SK-N-SH (cell line): ENCODE measurements around the gene USP22. TPM values are rescaled to one million over a fixed set of nuclear protein-coding genes. Genes with fewer than 3 reads are reported as not detected.

Source experiments
- CTCF ChIA-PET: fragments of 300-600, 350-600 bp; formaldehyde crosslinking; extraction: SDS; loops from one replicate; lab custom pipeline; 2021; lab: Yijun Ruan, JAX
- POLR2A ChIA-PET: fragments of 350-600 bp; sonication (Branson Sonifier 250); formaldehyde crosslinking; extraction: SDS; loops from one replicate; lab custom pipeline; 2020; ENCODE audit warnings: antibody characterized with exemption, inconsistent platforms; lab: Yijun Ruan, JAX
- DNase-seq: peaks from one replicate; pipeline ENCODE4 v3.0.0; 2012
- H2AFZ ChIP-seq: fragments of 200-600 bp; sonication (generic); 2 replicates; pipeline ENCODE4 v1.8.1; 2016; ENCODE audit warnings: antibody characterized with exemption, mild to moderate bottlenecking, low read depth
- H3F3A ChIP-seq: fragments of 200-600 bp; sonication (generic); replicated peaks from 2 replicates; pipeline ENCODE3; 2016; ENCODE audit warnings: antibody characterized with exemption, mild to moderate bottlenecking; ENCODE audit not compliant: insufficient read depth
- H3K27ac ChIP-seq, 2 experiments: fragments of 200-500 bp in 1 of 2; fragments of 200-600 bp in 1 of 2; sonication (Bioruptor generic) in 1 of 2; sonication (generic), shearing (Covaris generic) in 1 of 2; 2 replicates each; pipeline versions ENCODE4 v1.5.1 to v1.6.1; 2014 to 2016; ENCODE audit warnings: low read depth in 2 of 2, inconsistent platforms in 1 of 2, low read length in 1 of 2, mild to moderate bottlenecking in 1 of 2, mixed read lengths in 1 of 2
- H3K27me3 ChIP-seq: fragments of 200-600 bp; sonication (generic), shearing (Covaris generic); 2 replicates; pipeline ENCODE4 v1.6.1; 2016; ENCODE audit warnings: mixed run types; ENCODE audit not compliant: insufficient read depth
- H3K36me3 ChIP-seq, 2 experiments: fragments of 200-500 bp in 1 of 2; fragments of 200-600 bp in 1 of 2; sonication (Bioruptor generic) in 1 of 2; sonication (generic) in 1 of 2; replicated peaks in 1 of 2; 2 replicates each; pipeline versions ENCODE3 to v1.5.1; 2014 to 2016; ENCODE audit warnings: low read length in 1 of 2, mild to moderate bottlenecking in 1 of 2; ENCODE audit not compliant: insufficient read depth in 2 of 2, control insufficient read depth in 1 of 2
- H3K4me1 ChIP-seq, 2 experiments: fragments of 200-500 bp in 1 of 2; fragments of 200-600 bp in 1 of 2; sonication (Bioruptor generic) in 1 of 2; sonication (generic), shearing (Covaris generic) in 1 of 2; 2 replicates each; pipeline versions ENCODE4 v1.5.1 to v1.6.1; 2014 to 2016; ENCODE audit warnings: low read depth in 1 of 2, low read length in 1 of 2, mixed run types in 1 of 2; ENCODE audit not compliant: insufficient read depth in 2 of 2, control insufficient read depth in 1 of 2
- H3K4me2 ChIP-seq: fragments of 200-600 bp; sonication (generic), shearing (Covaris generic); 2 replicates; pipeline ENCODE4 v1.6.1; 2017; ENCODE audit warnings: mixed run types
- H3K4me3 ChIP-seq, 2 experiments: fragments of 200-500 bp in 1 of 2; fragments of 200-600 bp in 1 of 2; sonication (Bioruptor generic) in 1 of 2; sonication (generic), shearing (Covaris generic) in 1 of 2; 2 replicates each; pipeline versions ENCODE4 v1.5.1 to v1.8.1; 2014 to 2016; ENCODE audit warnings: low read depth in 2 of 2, inconsistent platforms in 1 of 2, low read length in 1 of 2, mild to moderate bottlenecking in 1 of 2, mixed read lengths in 1 of 2, moderate library complexity in 1 of 2
- H3K79me2 ChIP-seq: fragments of 200-600 bp; sonication (generic); 2 replicates; pipeline ENCODE4 v1.8.1; 2017; ENCODE audit warnings: mild to moderate bottlenecking; ENCODE audit not compliant: insufficient read depth
- H3K9ac ChIP-seq: fragments of 200-600 bp; sonication (generic); 2 replicates; pipeline ENCODE4 v1.6.1; 2017; ENCODE audit warnings: mixed run types
- H3K9me2 ChIP-seq: fragments of 200-600 bp; sonication (generic); 2 replicates; pipeline ENCODE4 v1.6.1; 2017; ENCODE audit warnings: mixed run types
- H3K9me3 ChIP-seq: fragments of 200-600 bp; sonication (generic); 2 replicates; pipeline ENCODE4 v1.6.1; 2017; ENCODE audit warnings: mixed run types, mild to moderate bottlenecking, moderate library complexity
- H4K20me1 ChIP-seq: fragments of 200-600 bp; sonication (generic); 2 replicates; pipeline ENCODE4 v1.6.1; 2017; ENCODE audit warnings: mild to moderate bottlenecking, mixed run types; ENCODE audit not compliant: insufficient read depth
- EP300 ChIP-seq, 2 experiments: IDR thresholded peaks; 2 replicates each; pipeline versions ENCODE4 v1.4.0 to v1.6.1; 2012; ENCODE audit warnings: borderline replicate concordance in 1 of 2, low read depth in 1 of 2, low read length in 1 of 2
- EZH2phosphoT487 ChIP-seq: fragments of 200-600 bp; sonication (generic); IDR thresholded peaks from 2 replicates; pipeline ENCODE4 v1.6.1; 2017; ENCODE audit warnings: low read depth, mixed run types, mild to moderate bottlenecking, antibody characterized with exemption, moderate library complexity, borderline replicate concordance
- FOSL2 ChIP-seq: IDR thresholded peaks from 2 replicates; pipeline ENCODE4 v1.4.0; 2012; ENCODE audit warnings: low read depth, mild to moderate bottlenecking, moderate library complexity, borderline replicate concordance
- GATA2 ChIP-seq: sonication (generic); formaldehyde crosslinking; IDR thresholded peaks from 2 replicates; pipeline ENCODE4 v1.5.0; 2020; ENCODE audit warnings: mild to moderate bottlenecking, missing genetic modification reagents
- MXI1 ChIP-seq: IDR thresholded peaks from 2 replicates; pipeline ENCODE4 v1.6.1; 2012; ENCODE audit warnings: mild to moderate bottlenecking, low read depth, low read length, improper control_type of control experiment
- PBX3 ChIP-seq: IDR thresholded peaks from 2 replicates; pipeline ENCODE4; 2012
- REST ChIP-seq: IDR thresholded peaks from 2 replicates; pipeline ENCODE4 v1.6.1; 2012; ENCODE audit warnings: mild to moderate bottlenecking, low read depth, low read length, moderate library complexity
- RFX5 ChIP-seq: IDR thresholded peaks from 2 replicates; pipeline ENCODE4 v1.6.1; 2012; ENCODE audit warnings: mild to moderate bottlenecking, improper control_type of control experiment, low read length
- RXRA ChIP-seq: IDR thresholded peaks from 2 replicates; pipeline ENCODE4 v1.4.0; 2012; ENCODE audit warnings: low read depth, mild to moderate bottlenecking, borderline replicate concordance
- USF2 ChIP-seq: fragments of 150-350 bp; IDR thresholded peaks from 2 replicates; pipeline ENCODE4 v1.6.1; 2017; ENCODE audit warnings: antibody characterized with exemption, low read length, low read depth, borderline replicate concordance
- ZBTB33 ChIP-seq: IDR thresholded peaks from 2 replicates; pipeline ENCODE4 v1.4.0; 2012; ENCODE audit warnings: low read depth, borderline replicate concordance
- WGBS: methylation state at CpG from one replicate; pipeline ENCODE4 v1.1.6; 2017; ENCODE audit warnings: low lambda C conversion rate; 5-methylcytosine and 5-hydroxymethylcytosine counted together
- polyA plus RNA-seq, 3 experiments: library from polyadenylated mRNA; depleted of rRNA; stranded (reverse); fragments of >200 nt; gene quantifications; 2 replicates each; pipeline ENCODE4 v1.2.3, GENCODE V29; 2012

Gene USP22
- polyA plus RNA-seq, 1 of the 3 experiments (the other 2 are of a cell fraction), result 142 TPM

GRCh38 chr17:21077281-21077680 is 34.5 kb upstream of the USP22 start:
- DNase-seq, result no peak
- Histone ChIP-seq H3K9ac (no peak overlapping the region), H3K27ac (no peak overlapping the region), H3K27me3 (no peaks in the 10 kb centered on the region; the same call in none of the 2 replicates), H2AFZ (no peak overlapping the region), H3K9me3 (no peaks in the 10 kb centered on the region), H3K4me2 (no peak overlapping the region), H3K4me3 (no peak overlapping the region), H3K79me2 (no peaks in the 10 kb centered on the region), H3K9me2 (no peaks in the 10 kb centered on the region), H3K4me1 (peaks cover 0 to 18% of the 10 kb centered on the region in 2 experiments; a peak in 1 of 4 replicates), H3F3A (no peaks in the 10 kb centered on the region), H3K36me3 (no peaks in the 10 kb centered on the region), H4K20me1 (no peaks in the 10 kb centered on the region)
- 54% methylated on average over 2 of the region's 2 CpGs for whole genome bisulfite sequencing
- TF ChIP-seq MXI1 (no peak), ZBTB33 (no peak), EZH2phosphoT487 (no peak), REST (no peak), FOSL2 (no peak), RFX5 (no peak), EP300 (IDR thresholded peaks at IDR 0.05; ENCODE audit: borderline replicate concordance in 1 of 2, low read depth in 1 of 2, low read length in 1 of 2) (no peak), GATA2 (CRISPR knock-in tag) (no peak), USF2 (no peak), PBX3 (no peak), RXRA (no peak)
- POLR2A ChIA-PET, result interaction anchor here (1.5 kb wide), 1 partner anchor 22 kb away, joined by 3 read pairs; no protein-coding TSS in a partner anchor
- CTCF ChIA-PET, result no interaction called here
